Airway epithelial cell (primary cell): Measurements from ENCODE around the gene UCHL5. TPM values are rescaled to one million over a fixed set of nuclear protein-coding genes. Genes with fewer than 3 reads are reported as not detected.

Experiments
- total RNA-seq: library from RNA; depleted of rRNA; stranded (reverse); fragments of >200 nt; gene quantifications from 2 replicates; pipeline ENCODE4 v1.2.3, GENCODE V29; 2015

UCHL5 gene, protein sequence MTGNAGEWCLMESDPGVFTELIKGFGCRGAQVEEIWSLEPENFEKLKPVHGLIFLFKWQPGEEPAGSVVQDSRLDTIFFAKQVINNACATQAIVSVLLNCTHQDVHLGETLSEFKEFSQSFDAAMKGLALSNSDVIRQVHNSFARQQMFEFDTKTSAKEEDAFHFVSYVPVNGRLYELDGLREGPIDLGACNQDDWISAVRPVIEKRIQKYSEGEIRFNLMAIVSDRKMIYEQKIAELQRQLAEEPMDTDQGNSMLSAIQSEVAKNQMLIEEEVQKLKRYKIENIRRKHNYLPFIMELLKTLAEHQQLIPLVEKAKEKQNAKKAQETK
- 26.2 and 30.5 TPM in 2 replicates for total RNA-seq

GRCh38 chr1:193059282-193060114 lies at the start of gene UCHL5, which contains the start of gene RO60:
TSS of gene UCHL5 (minus strand) at chr1:193059360. CDS start at chr1:193059260, 100 bp downstream.
TSS of gene RO60 (plus strand) at chr1:193059612. CDS start at chr1:193069055, 9,443 bp downstream.

GRCh38 chr1:193104907-193105820 lies 46.0 kb upstream of the UCHL5 start, which contains the start of gene GLRX2:
TSS of gene GLRX2 (minus strand) at chr1:193105414. CDS start at chr1:193105382, 32 bp downstream.

Other genes starting within 250 kb of the UCHL5 start
- 50.2 and 81.6 TPM in 2 replicates for gene RO60, start 252 bp upstream of the UCHL5 start, total RNA-seq
- gene GLRX2, start 46.1 kb upstream of the UCHL5 start, total RNA-seq, result 13.6 and 22.4 TPM in 2 replicates
- gene CDC73, start 62.7 kb upstream of the UCHL5 start, total RNA-seq, result 13.5 and 20.5 TPM in 2 replicates
- not detected in 2 replicates for gene B3GALT2, start 127.3 kb upstream of the UCHL5 start, total RNA-seq